ENCODE measurements around the gene LEMD2. TPM values are rescaled to one million over a fixed set of nuclear protein-coding genes. Genes with fewer than 3 reads are reported as not detected.

The LEMD2 gene
- total and polyA plus RNA-seq, 2 of the 4 experiments (the other 2 are of a cell fraction), result 26.5 to 43.6 TPM

DNA sequence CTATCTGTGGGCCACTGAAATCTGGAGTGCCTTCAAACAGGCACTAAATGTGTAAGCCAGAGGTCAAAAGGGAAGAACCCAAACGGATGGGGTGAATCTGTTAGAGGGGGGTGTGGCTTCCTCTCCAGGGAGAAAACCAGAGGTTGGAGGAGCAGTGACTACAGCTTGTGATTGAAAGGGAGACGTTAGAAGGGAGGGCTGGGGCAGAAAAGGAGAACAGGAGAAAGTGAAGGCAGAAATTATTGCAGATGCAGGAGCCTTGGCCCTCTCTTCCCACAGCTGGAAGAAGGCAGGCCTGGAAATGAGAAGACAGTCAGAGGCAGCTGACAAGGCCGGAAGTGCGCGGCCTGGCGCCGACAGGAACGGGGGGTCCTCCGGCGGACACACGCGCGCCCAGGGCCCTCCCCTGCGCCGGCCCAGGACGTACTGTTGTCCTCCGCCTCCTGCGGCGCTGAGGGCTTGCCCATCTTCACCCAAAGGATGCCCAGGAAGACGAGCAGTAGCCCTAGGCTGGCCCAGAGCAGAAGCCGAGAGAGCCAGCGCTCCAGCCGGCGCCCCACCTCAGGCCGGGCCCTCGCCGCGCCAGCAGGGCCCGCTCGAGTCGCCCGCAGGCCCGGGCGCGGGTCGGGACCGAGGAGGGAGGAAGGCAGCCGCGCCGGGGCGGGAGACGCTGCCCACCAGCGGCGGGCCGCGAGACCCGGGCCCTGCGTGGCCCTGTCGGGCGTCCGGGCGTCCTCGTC is 806 bp downstream of the LEMD2 start:
- DNase-seq (peak; percentile 79), ATAC-seq (ENCODE audit: low read depth) (peak; percentile 63)
- Histone ChIP-seq H3K4ac (ENCODE audit: low read depth, low read length) (peak overlapping the region; percentile 84), H4K20me1 (ENCODE audit: insufficient read depth, low read length) (peaks cover 30% of the 10 kb centered on the region), H3K9me3 (ENCODE audit: control insufficient read depth, insufficient read depth, low read length) (no peaks in the 10 kb centered on the region), H3K56ac (ENCODE audit: extremely low read depth, insufficient read depth, low read length) (peak overlapping the region; percentile 71), H3K27me3 (ENCODE audit: control insufficient read depth, insufficient read depth, low read length) (peaks cover 2% of the 10 kb centered on the region), H2AFZ (replicated peaks; ENCODE audit: low read length, poor library complexity) (peak overlapping the region; percentile 86), H3K14ac (replicated peaks; ENCODE audit: low read depth, low read length) (peak overlapping the region; percentile 84), H3K18ac (ENCODE audit: low read depth, low read length) (peak overlapping the region; percentile 61), H3K36me3 (ENCODE audit: control insufficient read depth, insufficient read depth, low read length) (peaks cover 21% of the 10 kb centered on the region), H3K4me1 (ENCODE audit: control insufficient read depth, insufficient read depth, low read length) (peaks cover 13% of the 10 kb centered on the region), H2BK20ac (ENCODE audit: low read depth, low read length) (no peak overlapping the region; the same call in 1 of the 2 replicates), H3K79me1 (ENCODE audit: low read depth in 1 of 2, low read length in 2 of 2) (peaks cover 33 to 58% of the 10 kb centered on the region in 2 experiments; a peak in 3 of 4 replicates), H3K27ac (ENCODE audit: insufficient read depth, low read length) (peak overlapping the region; percentile 88), H4K5ac (ENCODE audit: low read depth, low read length) (peak overlapping the region; percentile 70), H2AK9ac (replicated peaks; ENCODE audit: low read depth, low read length, poor library complexity) (peak overlapping the region; percentile 90), H3K4me2 (ENCODE audit: low read depth, low read length) (peak overlapping the region; percentile 89), H2AK5ac (ENCODE audit: low read depth, low read length) (peak overlapping the region; percentile 76), H2BK120ac (ENCODE audit: low read depth, low read length) (peak overlapping the region; percentile 45), H2BK5ac (ENCODE audit: low read depth, low read length, poor library complexity, severe bottlenecking) (peak overlapping the region; percentile 86), H3K9me1 (ENCODE audit: insufficient read depth, low read length) (peaks cover 14% of the 10 kb centered on the region; the same call in 1 of the 2 replicates), H4K8ac (ENCODE audit: low read depth in 2 of 2, low read length in 2 of 2) (peak overlapping the region; percentile 48 to 78), H4K91ac (ENCODE audit: insufficient read depth, low read depth, low read length) (peak overlapping the region; percentile 62), H3K23ac (ENCODE audit: low read depth, low read length) (peak overlapping the region; percentile 61), H2BK15ac (ENCODE audit: low read depth, low read length) (peak overlapping the region; percentile 18; the same call in 1 of the 3 replicates), H3K4me3 (ENCODE audit: insufficient read depth, low read depth, low read length) (peak overlapping the region; percentile 77), H3K9ac (ENCODE audit: low read depth, low read length) (peak overlapping the region; percentile 92)
- in situ Hi-C loops (cut with MboI; ENCODE audit: low sequenced_read_pairs) (no loop called here), dilution Hi-C loops (cut with HindIII; ENCODE audit: low sequenced_read_pairs, unreplicated experiment) (no loop called here), intact Hi-C loops (cut with micrococcal nuclease) (loop anchor here (2.0 to 5.0 kb wide), 3 partner anchors 15 to 239 kb away; no protein-coding TSS in a partner anchor)
- TF ChIP-seq POLR2A (IDR thresholded peaks at IDR 0.05; ENCODE audit: low read depth, low read length) (peak; percentile 51), RFX5 (IDR thresholded peaks at IDR 0.05; ENCODE audit: low read depth, low read length) (no peak), SMC3 (IDR thresholded peaks at IDR 0.05; ENCODE audit: low read depth, low read length) (no peak), CHD1 (IDR thresholded peaks at IDR 0.05; ENCODE audit: low read depth, low read length) (no peak), MXI1 (IDR thresholded peaks at IDR 0.05; ENCODE audit: borderline replicate concordance, low read depth, low read length) (peak; percentile 37; the same call in 1 of the 2 replicates), BHLHE40 (IDR thresholded peaks at IDR 0.05; ENCODE audit: low read depth, low read length) (no peak), MAZ (IDR thresholded peaks at IDR 0.05; ENCODE audit: borderline replicate concordance, low read depth, low read length) (peak; percentile 64; the same call in 1 of the 2 replicates), FOS (IDR thresholded peaks at IDR 0.05; ENCODE audit: low read depth, low read length) (0 out of 2 replicates have a peak, but pooled peaks have one; percentile 0), RAD21 (IDR thresholded peaks at IDR 0.05; ENCODE audit: low read length) (no peak)
- TF ChIP-seq, protein P1, sequence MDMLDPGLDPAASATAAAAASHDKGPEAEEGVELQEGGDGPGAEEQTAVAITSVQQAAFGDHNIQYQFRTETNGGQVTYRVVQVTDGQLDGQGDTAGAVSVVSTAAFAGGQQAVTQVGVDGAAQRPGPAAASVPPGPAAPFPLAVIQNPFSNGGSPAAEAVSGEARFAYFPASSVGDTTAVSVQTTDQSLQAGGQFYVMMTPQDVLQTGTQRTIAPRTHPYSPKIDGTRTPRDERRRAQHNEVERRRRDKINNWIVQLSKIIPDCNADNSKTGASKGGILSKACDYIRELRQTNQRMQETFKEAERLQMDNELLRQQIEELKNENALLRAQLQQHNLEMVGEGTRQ (IDR thresholded peaks at IDR 0.05; ENCODE audit: low read depth, low read length), result no peak; the same call in 1 of the 2 replicates
- BruUV-seq (replicated peaks), result no TSS peak
- 1% methylated on average over 40 of the region's 53 CpGs; no CpG with 5 or more reads in 1 of the 2 experiments for WGBS, 2 experiments (ENCODE audit: extremely low coverage in 2 of 2, insufficient read length in 1 of 2)
- CTCF ChIA-PET, result interaction anchor here (1.5 to 1.6 kb wide), 2 partner anchors 9 to 17 kb away, joined by 4 to 8 read pairs; no protein-coding TSS in a partner anchor
- POLR2A ChIA-PET (ENCODE audit: unreplicated experiment), result interaction anchor here (0.6 kb wide), 1 partner anchor 17 kb away, joined by 3 read pairs; no protein-coding TSS in a partner anchor
